Renal cortex interstitium (tissue), 11 donors: ENCODE measurements around the gene FBXL20. TPM values are rescaled to one million over a fixed set of nuclear protein-coding genes. Genes with fewer than 3 reads are reported as not detected.

Source experiments
- DNase-seq, 11 donors: peaks; one replicate each; pipeline ENCODE4 v3.0.0-alpha.2; 2013; ENCODE audit warnings: low read depth in 9 of 11, low spot score in 4 of 11; ENCODE audit errors: extremely low read depth in 1 of 11
- polyA plus RNA-seq, 3 donors: library from polyadenylated mRNA; unstranded; fragments of 120-200 nt; gene quantifications; one replicate each; pipeline ENCODE4 v1.2.1, GENCODE V29; 2013; ENCODE audit not compliant: insufficient read length in 3 of 3

The FBXL20 gene
- polyA plus RNA-seq, 3 donors = 11.8 to 15.1 (median 13.2) TPM

DNA sequence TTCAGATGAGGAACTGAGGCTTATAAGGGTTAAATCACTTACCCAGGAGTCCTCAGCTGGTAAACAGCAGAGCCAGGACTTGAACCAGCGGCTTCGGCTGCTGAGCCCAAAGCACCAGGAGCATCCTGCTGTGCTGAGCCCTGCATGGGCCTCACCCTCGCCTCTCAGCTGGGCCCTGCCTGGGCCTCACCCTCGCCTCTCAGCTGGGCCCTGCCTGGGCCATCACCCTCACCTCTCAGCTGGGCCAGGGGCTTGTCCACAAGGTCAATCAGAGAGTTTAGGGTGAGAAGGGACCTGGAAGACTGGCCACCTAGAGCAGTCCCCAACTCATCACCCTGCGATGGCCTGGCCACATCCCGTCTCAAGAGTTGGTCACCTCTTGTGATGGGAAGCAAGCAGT is 179.9 kb downstream of the FBXL20 start:
- DNase-seq = no peak

DNA sequence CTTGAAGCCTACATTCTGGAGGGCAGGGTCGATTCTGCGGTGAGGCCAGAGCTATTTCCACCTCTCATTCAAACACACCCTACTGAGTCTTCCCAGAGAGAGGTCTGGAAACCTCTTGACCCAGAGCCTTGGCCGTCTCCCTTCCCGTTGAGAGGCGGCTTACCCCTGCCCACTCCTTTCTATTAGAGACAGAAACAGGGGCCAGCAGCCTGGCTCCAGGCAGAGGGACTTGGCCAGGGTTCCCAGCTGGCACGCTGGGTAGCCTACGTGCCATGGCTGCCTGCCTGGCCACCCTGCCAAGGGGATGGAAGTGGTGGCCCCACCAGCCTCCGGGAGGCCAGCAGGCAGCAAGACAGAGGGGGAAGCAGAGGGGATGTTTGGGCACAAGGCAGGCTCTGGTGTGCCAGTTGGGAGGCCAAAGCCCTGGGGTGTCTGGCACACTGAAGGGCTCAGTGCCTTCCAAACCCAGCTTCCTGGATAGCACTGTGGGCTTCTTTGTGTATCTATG is 181.7 kb downstream of the FBXL20 start:
- DNase-seq = no peak

DNA sequence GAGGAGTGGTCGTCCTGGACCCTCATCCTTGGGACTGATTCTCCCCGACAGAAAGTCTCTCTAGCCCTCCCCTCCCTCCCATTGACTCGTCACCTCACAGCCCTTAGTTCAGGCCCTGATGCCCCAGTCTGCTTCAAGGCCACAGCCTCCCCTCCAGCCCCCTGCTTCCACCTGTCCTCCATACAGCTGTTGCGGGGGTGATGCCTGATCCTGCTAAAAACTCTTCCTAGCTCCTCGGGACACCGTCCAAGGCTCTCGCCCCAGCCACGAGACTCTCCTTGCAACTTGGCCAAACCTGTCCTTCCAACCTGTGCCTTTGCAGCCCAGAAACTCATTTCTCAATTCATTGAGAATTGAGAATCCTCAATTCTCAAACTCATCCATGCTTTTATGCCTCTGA is 182.5 kb downstream of the FBXL20 start:
- no peak for DNase-seq

DNA sequence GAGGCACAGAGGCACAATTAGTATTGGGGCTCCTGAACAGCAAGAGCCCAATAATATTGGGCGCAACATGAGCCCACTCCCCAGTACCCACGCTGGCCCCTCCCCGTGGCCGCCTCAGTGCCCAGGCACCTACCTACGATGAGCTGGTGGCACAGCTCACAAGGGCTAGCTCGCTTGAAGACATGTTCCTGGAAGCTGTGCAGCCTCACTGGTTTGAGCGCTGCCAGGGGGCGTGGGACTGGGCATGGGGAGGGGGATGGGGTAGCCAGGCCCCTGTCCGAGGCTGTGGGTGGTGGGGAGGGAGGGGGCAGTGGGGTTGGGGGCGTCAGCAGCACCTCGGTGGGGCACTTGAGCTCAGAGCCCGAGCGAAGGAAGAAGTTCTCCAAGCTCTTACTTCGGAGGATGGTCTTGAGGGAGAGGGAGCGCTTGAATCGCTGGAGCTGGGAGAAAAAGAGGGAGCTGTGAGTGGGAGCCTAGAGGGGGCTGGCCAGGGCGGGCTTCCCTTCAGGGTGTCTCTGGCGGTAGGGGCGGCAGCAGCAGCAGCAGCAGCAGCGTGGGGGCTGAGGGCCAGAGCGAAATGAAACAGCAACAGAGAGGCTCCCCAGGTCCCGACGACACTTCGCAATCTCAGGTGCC is 183.6 kb downstream of the FBXL20 start:
- no peak for DNase-seq

DNA sequence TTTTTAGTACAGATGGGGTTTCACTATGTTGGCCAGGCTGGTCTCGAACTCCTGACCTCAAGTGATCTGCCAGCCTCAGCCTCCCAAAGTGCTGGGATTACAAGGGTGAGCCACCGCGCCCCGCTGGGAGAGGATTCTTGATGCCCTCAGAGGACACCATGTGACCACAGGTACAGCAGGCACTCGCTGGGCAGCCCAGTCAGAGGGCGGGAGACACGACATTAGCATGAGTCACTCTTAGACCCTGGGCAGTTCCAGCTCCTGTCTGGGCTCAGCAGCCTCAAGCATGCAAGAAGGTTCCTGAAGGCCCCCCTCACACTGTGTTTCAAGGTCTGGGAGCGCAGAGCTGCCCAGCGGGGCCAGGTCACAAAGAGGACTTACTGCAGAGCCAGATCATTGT is 187.6 kb downstream of the FBXL20 start:
- DNase-seq = no peak

DNA sequence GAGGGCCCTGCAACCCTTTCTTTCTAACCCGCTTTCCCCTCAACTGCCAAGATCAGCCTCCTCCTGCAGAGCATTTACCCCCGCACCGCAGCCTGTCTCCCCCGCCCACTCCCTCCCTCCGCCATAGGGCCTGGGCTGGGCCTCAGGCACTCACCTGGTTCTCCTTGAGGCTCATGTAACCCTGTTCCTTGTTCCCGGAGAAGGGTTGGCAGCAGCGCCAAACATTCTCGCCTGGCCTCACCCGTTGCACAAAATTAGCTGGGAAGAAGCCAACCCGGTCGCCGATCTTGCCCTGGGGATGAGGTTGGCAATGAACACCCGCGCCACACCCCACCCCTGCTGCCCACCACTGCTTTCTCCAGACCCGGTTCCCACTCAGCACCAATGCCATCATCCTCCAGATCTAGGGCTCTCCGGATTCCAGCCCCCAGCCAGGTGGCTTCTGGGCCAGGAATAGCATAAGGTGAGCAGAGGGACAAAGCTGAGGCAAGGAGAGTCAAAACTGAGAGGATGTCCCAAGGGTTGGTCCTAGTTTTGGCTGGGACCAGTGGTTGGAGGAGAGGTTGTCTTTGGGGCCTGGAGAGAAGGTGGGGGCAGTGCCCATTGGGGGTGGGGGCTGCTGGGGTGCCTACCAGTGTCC is 188.5 kb downstream of the FBXL20 start:
- no peak for DNase-seq

DNA sequence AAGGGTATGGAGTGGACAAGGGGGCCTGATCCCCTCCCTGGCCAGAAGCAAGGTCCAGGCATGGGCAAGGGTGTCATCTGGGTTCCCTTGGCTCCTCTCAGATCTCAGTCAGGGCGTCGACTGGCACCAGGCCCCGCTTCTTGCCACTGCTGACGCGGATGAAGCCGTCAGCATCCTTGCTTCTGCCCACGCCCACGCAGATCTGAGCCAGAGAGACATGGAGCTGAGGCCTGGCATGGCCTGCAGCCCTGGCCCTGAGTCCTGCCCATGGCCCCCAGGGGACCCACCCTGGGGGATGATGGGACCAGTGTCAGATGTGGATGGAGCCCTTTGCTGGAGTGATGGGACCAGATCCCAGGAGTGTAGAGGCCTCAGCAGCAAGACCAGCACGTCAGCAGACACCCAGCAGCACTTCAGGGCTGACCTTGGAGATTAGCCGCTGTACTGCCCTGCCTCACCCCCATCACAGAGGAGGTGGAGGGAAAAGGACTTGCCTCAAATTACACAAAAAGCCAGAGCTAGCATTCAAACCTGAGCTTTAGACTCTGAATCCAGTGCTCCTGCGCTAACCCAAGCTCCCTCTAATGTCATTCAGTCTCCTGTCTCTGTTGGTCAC is 189.1 kb downstream of the FBXL20 start:
- DNase-seq = no peak

DNA sequence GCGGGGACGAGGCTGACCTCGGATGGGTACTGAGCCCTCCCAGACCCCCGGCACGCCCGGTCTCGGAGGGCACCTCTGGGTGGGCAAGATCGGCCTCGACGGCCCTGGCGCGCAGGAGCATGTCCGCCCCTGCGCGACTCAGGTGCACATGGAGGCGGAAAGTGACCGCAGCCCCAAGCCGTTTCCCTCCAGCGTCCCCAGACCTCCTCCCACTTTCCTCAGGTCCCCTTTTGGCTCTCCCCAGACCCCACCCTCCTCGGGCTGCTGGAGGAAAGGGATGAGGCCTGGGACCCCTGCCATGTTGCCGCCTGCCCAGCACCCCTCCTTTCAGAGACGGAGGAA is 191.4 kb downstream of the FBXL20 start:
- DNase-seq = no peak

DNA sequence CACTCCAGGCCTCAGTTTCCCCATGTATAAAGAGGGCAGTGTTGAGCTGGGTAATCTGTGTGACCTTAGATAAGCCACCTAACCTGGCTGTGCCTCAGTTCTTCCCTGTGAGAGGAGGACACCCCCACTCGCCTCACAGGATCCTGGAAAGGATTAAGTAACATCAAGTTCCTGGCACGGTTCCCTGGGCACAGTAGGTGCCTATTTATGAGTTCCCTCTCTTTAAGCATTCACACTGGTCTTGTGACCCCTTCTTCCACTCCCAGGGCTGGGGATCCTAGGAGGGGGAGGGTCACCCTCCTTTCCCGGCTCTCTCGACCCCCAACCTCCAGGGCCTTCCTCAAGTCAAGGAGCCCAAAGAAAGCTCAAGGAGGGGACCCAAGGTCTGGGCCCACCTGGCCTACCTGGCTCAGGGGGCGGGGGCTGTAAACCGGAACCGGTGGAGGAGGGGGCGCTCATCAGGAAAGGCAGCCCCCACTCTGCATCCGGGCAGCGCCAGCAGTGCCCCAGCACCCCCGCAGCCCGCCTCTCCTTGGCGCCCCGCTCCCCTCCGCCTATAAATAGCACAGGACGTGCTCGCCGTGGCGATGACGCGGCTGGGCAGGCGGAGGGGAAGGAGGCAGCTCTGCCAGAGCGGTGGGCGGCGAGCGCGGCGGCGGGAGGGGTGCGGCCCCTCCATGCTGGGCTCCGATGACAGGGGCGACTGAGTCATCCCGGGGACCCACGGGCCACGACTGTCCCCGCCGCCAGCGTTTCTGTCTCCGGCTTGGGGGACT is 191.9 kb downstream of the FBXL20 start:
- DNase-seq = no peak

DNA sequence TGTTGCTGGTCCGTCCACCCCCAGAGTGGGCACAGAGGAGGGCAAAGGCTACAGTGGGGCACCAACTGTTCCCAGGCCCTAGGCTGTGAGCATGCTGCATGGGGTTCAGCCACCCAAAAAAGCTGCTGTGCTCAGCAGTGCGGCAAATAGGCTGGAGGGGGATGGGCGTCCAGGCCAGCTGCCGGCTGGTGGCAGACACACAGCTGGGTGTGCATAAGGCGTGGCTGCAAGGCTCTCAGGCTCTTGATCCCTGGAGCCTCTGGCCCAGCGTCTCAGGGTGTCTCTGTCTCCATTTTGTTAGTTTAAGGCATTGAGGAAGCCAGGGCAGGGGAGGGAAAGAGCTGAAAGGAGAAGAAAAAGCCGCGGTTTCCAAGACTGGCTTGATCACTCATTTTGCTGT is 192.5 kb downstream of the FBXL20 start:
- DNase-seq = no peak

DNA sequence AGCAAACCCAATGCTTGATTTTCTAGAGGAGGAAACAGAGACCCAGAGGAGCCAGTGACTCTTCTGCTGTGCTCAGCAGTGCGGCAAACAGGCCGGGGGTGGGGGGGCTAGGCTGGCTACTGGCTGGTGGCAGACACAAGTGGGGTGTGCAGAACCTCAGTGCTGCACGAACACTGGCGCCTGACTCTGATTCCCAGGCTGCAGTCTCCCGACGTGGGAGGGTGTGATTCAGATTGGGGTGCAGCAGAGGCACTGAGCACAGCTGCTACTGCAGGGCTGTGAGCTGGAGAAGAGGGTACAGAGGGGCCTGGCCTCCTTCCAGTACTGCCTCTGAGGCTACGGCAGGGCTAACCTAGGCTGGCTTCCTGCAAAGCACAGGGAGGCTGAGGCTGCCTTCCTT is 193.3 kb downstream of the FBXL20 start:
- DNase-seq = no peak

DNA sequence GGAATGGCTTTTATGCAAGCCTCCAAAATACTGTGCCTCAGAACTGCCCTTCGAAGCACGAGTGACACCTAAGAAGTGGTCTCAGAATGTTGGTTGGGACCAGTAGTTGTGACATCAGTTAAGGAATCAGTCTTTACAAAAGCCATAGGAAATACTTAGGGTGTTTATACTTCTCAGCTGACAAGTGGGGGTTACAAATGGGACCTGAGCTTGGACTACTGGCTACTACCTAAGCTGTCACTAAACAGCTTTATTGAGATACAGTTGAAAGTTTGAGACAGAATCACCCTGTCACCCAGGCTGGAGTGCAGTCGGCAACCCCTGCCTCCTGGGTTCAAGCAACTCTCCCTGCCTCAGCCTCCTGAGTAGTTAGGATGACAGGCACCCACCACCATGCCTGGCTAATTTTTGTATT is 196.3 kb downstream of the FBXL20 start:
- no peak for DNase-seq

DNA sequence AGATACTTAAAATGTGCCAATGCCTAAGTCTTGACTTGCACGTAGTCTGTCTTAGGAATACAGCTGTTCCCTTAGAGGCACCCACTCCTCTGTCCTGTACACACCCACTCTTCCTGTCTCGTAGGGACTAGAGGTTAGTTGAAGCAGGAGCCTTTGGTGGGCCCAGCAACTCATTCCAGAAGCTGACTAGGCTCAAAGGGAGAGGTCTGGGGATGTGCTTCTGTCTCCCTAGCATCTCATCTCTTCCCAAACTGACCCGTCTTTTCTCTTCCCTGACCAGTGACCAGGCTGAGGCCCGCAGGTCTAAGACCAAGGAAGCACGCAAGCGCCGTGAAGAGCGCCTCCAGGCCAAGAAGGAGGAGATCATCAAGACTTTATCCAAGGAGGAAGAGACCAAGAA is 197.2 kb downstream of the FBXL20 start:
- no peak for DNase-seq

Other genes with a start within 250 kb of the FBXL20 start
- 1 to 10 TPM; 4.9 to 9.2 (median 7.2) TPM for gene PLXDC1, start 250.0 kb downstream of the FBXL20 start, polyA plus RNA-seq
- gene ARL5C, start 235.5 kb downstream of the FBXL20 start, polyA plus RNA-seq = under 1 TPM; 0.17 to 0.50 (median 0.44) TPM
- gene CACNB1, start 204.0 kb downstream of the FBXL20 start, polyA plus RNA-seq = 10 to 100 TPM in 1 of 3 donors, 1 to 10 TPM in 2; 8.8 to 13.3 (median 9.6) TPM
- 1,000 to 10,000 TPM; 1,879 to 2,308 (median 2,025) TPM for gene RPL19, start 201.3 kb downstream of the FBXL20 start, polyA plus RNA-seq
- gene STAC2, start 175.7 kb downstream of the FBXL20 start, polyA plus RNA-seq = 1 to 10 TPM; 3.3 to 4.5 (median 3.6) TPM
- gene MED1, start 49.6 kb upstream of the FBXL20 start, polyA plus RNA-seq = 10 to 100 TPM; 48.2 to 56.3 (median 50.9) TPM
- gene CDK12, start 59.9 kb upstream of the FBXL20 start, polyA plus RNA-seq = 10 to 100 TPM; 53.4 to 65.5 (median 62.0) TPM
- gene NEUROD2, start 206.3 kb upstream of the FBXL20 start, polyA plus RNA-seq = under 1 TPM; 0.03 to 0.09 (median 0.05) TPM
- 10 to 100 TPM in 2 of 3 donors, 1 to 10 TPM in 1; 8.2 to 13.1 (median 13.0) TPM for gene PPP1R1B, start 225.3 kb upstream of the FBXL20 start, polyA plus RNA-seq
- 10 to 100 TPM; 47.2 to 52.1 (median 51.6) TPM for gene STARD3, start 235.5 kb upstream of the FBXL20 start, polyA plus RNA-seq